Endothelial cell of umbilical vein (primary cell): ENCODE measurements around the gene SEPTIN5. TPM values are rescaled to one million over a fixed set of nuclear protein-coding genes. Genes with fewer than 3 reads are reported as not detected.

Source experiments
- BruUV-seq: library from RNA; stranded (reverse); fragments of 400-500 nt; replicated peaks from 2 replicates; lab custom pipeline; 2021; lab: Mats Ljungman, UMichigan
- CTCF ChIA-PET: fragments of 300-600, 350-600 bp; sonication (Branson Sonifier 250); formaldehyde crosslinking; loops from one replicate; lab custom pipeline; 2021; ENCODE audit warnings: antibody characterized with exemption, inconsistent platforms; lab: Charles Lee
- POLR2A ChIA-PET: fragments of 300-600, 350-600 bp; sonication (Branson Sonifier 250); formaldehyde crosslinking; loops from one replicate; lab custom pipeline; 2021; ENCODE audit warnings: antibody characterized with exemption, inconsistent platforms; lab: Charles Lee
- DNase-seq: peaks from one replicate; pipeline ENCODE4 v3.0.0-alpha.2; 2011; ENCODE audit warnings: low read depth, low spot score
- FAIRE-seq: peaks from 2 replicates; lab custom pipeline; 2011; peaks lifted over from hg19 to GRCh38; lab: Jason Lieb, UNC
- H2AFZ ChIP-seq: 2 replicates; pipeline ENCODE4 v1.6.0; 2012; ENCODE audit warnings: low read depth, low read length, control low read depth, inconsistent platforms
- H3K27ac ChIP-seq: 2 replicates; pipeline ENCODE4 v1.5.1; 2011; ENCODE audit warnings: low read depth, mild to moderate bottlenecking, control low read depth, low read length, moderate library complexity; ENCODE audit not compliant: insufficient read depth
- H3K27me3 ChIP-seq, 2 experiments: 2 replicates each; pipeline versions ENCODE4 v1.6.0 to v1.6.1; 2011; ENCODE audit warnings: low read length in 2 of 2, mixed read lengths in 1 of 2; ENCODE audit not compliant: control insufficient read depth in 2 of 2, insufficient read depth in 2 of 2
- H3K36me3 ChIP-seq, 2 experiments: 2 replicates in 1 of 2; 3 replicates in 1 of 2; pipeline ENCODE4 v1.5.1; 2011; ENCODE audit warnings: low read length in 2 of 2, mild to moderate bottlenecking in 1 of 2, moderate library complexity in 1 of 2; ENCODE audit not compliant: control insufficient read depth in 2 of 2, insufficient read depth in 2 of 2; ENCODE audit errors: extremely low read depth in 1 of 2
- H3K4me1 ChIP-seq: 3 replicates; pipeline ENCODE4 v1.5.1; 2011; ENCODE audit warnings: mild to moderate bottlenecking, low read length; ENCODE audit not compliant: control insufficient read depth, insufficient read depth; ENCODE audit errors: extremely low read depth
- H3K4me2 ChIP-seq: 2 replicates; pipeline ENCODE4 v1.6.1; 2011; ENCODE audit warnings: low read length, control low read depth, mixed read lengths; ENCODE audit not compliant: insufficient read depth
- H3K4me3 ChIP-seq, 3 experiments: fragments of 200-600 bp in 1 of 3; sonication (generic), shearing (Covaris generic) in 1 of 3; replicated peaks in 1 of 3; 2 replicates each; pipeline ENCODE4 v1.5.1; 2011 to 2016; ENCODE audit warnings: control low read depth in 3 of 3, low read length in 3 of 3, mild to moderate bottlenecking in 2 of 3, inconsistent platforms in 1 of 3, low read depth in 1 of 3, moderate library complexity in 1 of 3; ENCODE audit not compliant: insufficient read depth in 1 of 3
- H3K79me2 ChIP-seq: 2 replicates; pipeline ENCODE4 v1.6.0; 2012; ENCODE audit warnings: low read length, inconsistent platforms; ENCODE audit not compliant: control insufficient read depth, insufficient read depth
- H3K9ac ChIP-seq: replicated peaks from 2 replicates; pipeline ENCODE3; 2011; ENCODE audit warnings: low read length, control low read depth; ENCODE audit not compliant: insufficient read depth; ENCODE audit errors: extremely low read depth
- H3K9me1 ChIP-seq: replicated peaks from 3 replicates; pipeline ENCODE4 v1.6.0; 2011; ENCODE audit warnings: mild to moderate bottlenecking, low read length; ENCODE audit not compliant: control insufficient read depth, insufficient read depth; ENCODE audit errors: extremely low read depth
- H3K9me3 ChIP-seq: replicated peaks from 2 replicates; pipeline ENCODE4 v1.5.1; 2012; ENCODE audit warnings: low read length, inconsistent platforms; ENCODE audit not compliant: control insufficient read depth, insufficient read depth
- H4K20me1 ChIP-seq: replicated peaks from 2 replicates; pipeline ENCODE3; 2011; ENCODE audit warnings: mild to moderate bottlenecking, low read length; ENCODE audit not compliant: control insufficient read depth, insufficient read depth; ENCODE audit errors: extremely low read depth
- CTCF ChIP-seq, 2 donors: IDR thresholded peaks; 1 replicate in 1 of 2; 2 replicates in 1 of 2; pipeline ENCODE4 v1.5.1; 2011; ENCODE audit warnings: low read length in 2 of 2, mild to moderate bottlenecking in 2 of 2, moderate library complexity in 2 of 2, control low read depth in 1 of 2, inconsistent platforms in 1 of 2, low read depth in 1 of 2; ENCODE audit not compliant: insufficient read depth in 1 of 2; ENCODE audit errors: extremely low read depth in 1 of 2
- EZH2 ChIP-seq: IDR thresholded peaks from 2 replicates; pipeline ENCODE4 v1.6.1; 2012; ENCODE audit warnings: borderline replicate concordance, low read depth, mild to moderate bottlenecking, moderate library complexity, low read length, inconsistent platforms; ENCODE audit not compliant: severe bottlenecking
- FOS ChIP-seq: IDR thresholded peaks from 2 replicates; pipeline ENCODE4 v1.6.1; 2011; ENCODE audit warnings: mild to moderate bottlenecking, low read length, moderate library complexity, borderline replicate concordance; ENCODE audit not compliant: insufficient read depth
- GATA2 ChIP-seq: IDR thresholded peaks from 2 replicates; pipeline ENCODE4 v1.7.0; 2011; ENCODE audit warnings: low read depth, mild to moderate bottlenecking, moderate library complexity, mixed read lengths, low read length; ENCODE audit not compliant: insufficient read length, insufficient read depth
- MAX ChIP-seq: IDR thresholded peaks from 2 replicates; pipeline ENCODE4 v1.6.1; 2011; ENCODE audit not compliant: insufficient read depth, insufficient read length
- POLR2A ChIP-seq: IDR thresholded peaks from 2 replicates; pipeline ENCODE4 v1.6.1; 2012; ENCODE audit warnings: low read depth, mild to moderate bottlenecking, control low read depth, low read length
- POLR2AphosphoS5 ChIP-seq: IDR thresholded peaks from 2 replicates; pipeline ENCODE4 v1.6.1; 2012; ENCODE audit warnings: low read depth, mild to moderate bottlenecking, control low read depth, low read length, moderate library complexity; ENCODE audit not compliant: insufficient read depth
- dilution Hi-C: fragments of 300-500 bp; cut with MboI; formaldehyde crosslinking; loops from one replicate; pipeline ENCODE4 v1.15.0; 2019; ENCODE audit warnings: low sequenced_read_pairs; ENCODE audit not compliant: extremely low pct_ligation_motif_present
- intact Hi-C: fragments of 100-400 bp; cut with micrococcal nuclease; formaldehyde crosslinking; loops from one replicate; pipeline ENCODE4 v1.10.0; 2022
- polyA plus RNA-seq, 4 experiments: library from polyadenylated mRNA; depleted of rRNA in 3 of 4; stranded (reverse) in 3 of 4; unstranded in 1 of 4; fragments of >200 nt; gene quantifications; 2 replicates each; pipeline versions ENCODE4 v1.2.1 to v1.2.3, GENCODE V29; 2011 to 2012; ENCODE audit warnings: missing spikeins in 1 of 4
- total RNA-seq: library from RNA; stranded (reverse); gene quantifications from 2 replicates; pipeline ENCODE4 v1.2.3, GENCODE V29; 2021

SEPTIN5 gene
- total and polyA plus RNA-seq, 2 donors (not counting 3 experiments of a cell fraction or from before 2014, with no cell fraction given) = 31.1 to 35.8 TPM

- Histone ChIP-seq H3K9me1 (no peaks in the 10 kb centered on the region), H3K27me3 (no peaks in the 10 kb centered on the region), H3K9me3 (no peaks in the 10 kb centered on the region), H3K27ac (no peak overlapping the region), H2AFZ (no peak overlapping the region), H3K4me1 (peaks cover 9% of the 10 kb centered on the region), H3K36me3 (no peaks in the 10 kb centered on the region), H3K4me3 (no peak overlapping the region), H4K20me1 (no peaks in the 10 kb centered on the region), H3K79me2 (no peaks in the 10 kb centered on the region), H3K4me2 (no peak overlapping the region), H3K9ac (no peak overlapping the region)
- intact Hi-C loops = loop anchor here (1.0 kb wide), 1 partner anchor 64 kb away; no protein-coding TSS in a partner anchor
- no TSS peak for BruUV-seq
- ChIA-PET POLR2A (no interaction called here), CTCF (interaction anchor here (0.5 to 3.4 kb wide), 5 partner anchors 9 to 171 kb away, joined by 3 to 32 read pairs (median 4); no protein-coding TSS in a partner anchor)
- dilution Hi-C loops = no loop called here
- TF ChIP-seq CTCF (IDR thresholded peaks at IDR 0.05; ENCODE audit: extremely low read depth in 1 of 2, insufficient read depth in 1 of 2, low read depth in 1 of 2, low read length in 2 of 2) = no peak
- TF ChIP-seq POLR2A = no peak
- no peak for TF ChIP-seq GATA2
- TF ChIP-seq POLR2AphosphoS5 = no peak
- TF ChIP-seq FOS = no peak
- no peak for TF ChIP-seq EZH2
- no peak for TF ChIP-seq MAX
- no peak for DNase-seq
- FAIRE-seq = no peak
These were observed 33.2 kb downstream of the SEPTIN5 start for GRCh38 chr22:19747551-19747950.
